ENCODE results near the gene ZDHHC4.
"Not testable (repeated sequence)": the region's sequence is repeated elsewhere in the genome, so short reads cannot be mapped to it uniquely, and the experiment has no call there.

The ZDHHC4 gene

GRCh38 chr7:6563936-6564770 is 13.1 kb upstream of the ZDHHC4 start:
- no peak for DNase-seq

GRCh38 chr7:6565655-6566054 is 11.6 kb upstream of the ZDHHC4 start:
- no peak for DNase-seq

DNA sequence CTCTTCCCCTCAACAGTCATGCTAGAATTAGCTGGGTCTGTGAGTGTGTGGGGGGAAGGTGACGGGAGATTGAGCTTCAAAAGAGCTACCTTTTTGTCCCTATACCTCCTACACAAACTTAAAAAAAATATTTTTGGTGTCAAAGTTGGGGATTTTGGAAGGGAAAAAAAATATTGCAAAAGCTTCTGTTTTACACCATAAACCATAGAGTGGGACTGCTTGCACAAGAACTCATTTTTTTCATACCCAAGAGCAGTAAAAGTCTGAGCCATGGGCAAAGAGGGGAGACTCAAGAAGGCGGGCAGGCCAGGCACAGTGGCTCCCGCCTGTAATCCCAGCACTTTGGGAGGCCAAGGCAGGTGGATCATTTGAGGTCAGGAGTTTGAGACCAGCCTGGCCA is 9.4 kb upstream of the ZDHHC4 start:
- no peak for DNase-seq

DNA sequence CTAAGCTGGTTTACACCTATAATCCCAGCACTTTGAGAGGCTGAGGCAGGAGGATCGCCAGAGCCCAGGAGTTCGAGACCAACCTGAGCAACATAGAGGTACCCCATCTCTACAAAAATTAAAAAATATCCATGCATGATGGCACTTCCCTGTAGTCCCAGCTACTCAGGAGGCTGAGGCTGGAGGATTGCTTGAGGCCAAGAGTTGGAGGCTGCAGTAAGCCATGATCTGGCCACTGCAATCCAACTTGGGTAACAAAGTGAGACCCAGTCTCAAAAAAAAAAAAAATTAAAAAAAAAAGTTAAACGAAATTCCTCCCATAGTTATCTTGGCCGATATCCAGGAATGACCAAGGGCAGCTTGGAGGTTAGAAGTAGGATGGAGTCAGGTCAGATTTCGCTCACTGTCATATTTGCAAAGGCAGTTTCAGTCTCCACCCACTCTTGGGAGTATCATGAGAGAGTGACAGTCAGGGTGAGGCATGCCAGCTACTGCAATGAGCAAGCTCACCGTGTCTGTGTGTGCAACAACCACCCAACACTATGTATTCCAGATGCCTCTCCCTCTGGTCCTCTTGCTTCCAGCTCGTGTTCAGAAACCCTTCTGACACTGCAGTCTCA is 6.0 kb upstream of the ZDHHC4 start:
- no peak for DNase-seq

GRCh38 chr7:6575281-6576023 is 1.8 kb upstream of the ZDHHC4 start:
- no peak for DNase-seq

GRCh38 chr7:6576024-6576866 is 1.0 kb upstream of the ZDHHC4 start:
- DNase-seq, result no peak

- not testable (repeated sequence) for DNase-seq
Observed at GRCh38 chr7:6576867-6577368, 336 bp upstream of the ZDHHC4 start.

- DNase-seq, result no peak
Observed at GRCh38 chr7:6578114-6579084, 1.1 kb downstream of the ZDHHC4 start.

DNA sequence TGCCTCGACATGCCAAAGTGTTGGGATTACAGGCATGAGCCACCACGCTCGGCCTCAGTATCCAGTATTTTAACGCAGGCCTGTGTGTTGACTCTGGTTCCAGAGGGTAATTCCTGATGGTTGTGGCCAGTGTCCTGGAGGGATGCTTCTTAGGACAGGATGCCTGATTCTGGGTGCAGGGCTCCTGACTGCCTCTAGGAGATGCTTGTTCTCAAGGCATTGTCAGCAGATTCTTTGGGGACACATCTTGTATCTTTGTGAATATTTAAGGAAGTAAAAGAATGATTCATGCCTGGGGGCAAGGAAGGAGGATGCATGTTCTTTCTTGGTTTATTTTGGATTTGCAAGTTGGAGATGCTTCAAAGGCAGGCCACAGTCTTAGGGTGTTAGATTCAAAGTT is 2.2 kb downstream of the ZDHHC4 start:
- DNase-seq, result no peak

- DNase-seq, result not testable (repeated sequence)
Observed at GRCh38 chr7:6585746-6586432, 8.6 kb downstream of the ZDHHC4 start.

DNA sequence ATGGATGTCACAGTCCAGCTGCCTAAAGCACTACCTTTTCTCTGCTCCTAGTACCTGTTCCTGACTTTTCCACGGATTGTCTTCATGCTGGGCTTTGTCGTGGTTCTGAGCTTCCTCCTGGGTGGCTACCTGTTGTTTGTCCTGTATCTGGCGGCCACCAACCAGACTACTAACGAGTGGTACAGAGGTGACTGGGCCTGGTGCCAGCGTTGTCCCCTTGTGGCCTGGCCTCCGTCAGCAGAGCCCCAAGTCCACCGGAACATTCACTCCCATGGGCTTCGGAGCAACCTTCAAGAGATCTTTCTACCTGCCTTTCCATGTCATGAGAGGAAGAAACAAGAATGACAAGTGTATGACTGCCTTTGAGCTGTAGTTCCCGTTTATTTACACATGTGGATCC is 11.3 kb downstream of the ZDHHC4 start:
- DNase-seq, result no peak

GRCh38 chr7:6589151-6589828 is 12.0 kb downstream of the ZDHHC4 start:
- no peak for DNase-seq

GRCh38 chr7:6589829-6590644 is 12.8 kb downstream of the ZDHHC4 start, which contains the start of gene INTS15:
INTS15 (plus strand) TSS chr7:6590021; CDS start chr7:6590284, 263 bp downstream.
- peak; percentile 87 for DNase-seq

DNA sequence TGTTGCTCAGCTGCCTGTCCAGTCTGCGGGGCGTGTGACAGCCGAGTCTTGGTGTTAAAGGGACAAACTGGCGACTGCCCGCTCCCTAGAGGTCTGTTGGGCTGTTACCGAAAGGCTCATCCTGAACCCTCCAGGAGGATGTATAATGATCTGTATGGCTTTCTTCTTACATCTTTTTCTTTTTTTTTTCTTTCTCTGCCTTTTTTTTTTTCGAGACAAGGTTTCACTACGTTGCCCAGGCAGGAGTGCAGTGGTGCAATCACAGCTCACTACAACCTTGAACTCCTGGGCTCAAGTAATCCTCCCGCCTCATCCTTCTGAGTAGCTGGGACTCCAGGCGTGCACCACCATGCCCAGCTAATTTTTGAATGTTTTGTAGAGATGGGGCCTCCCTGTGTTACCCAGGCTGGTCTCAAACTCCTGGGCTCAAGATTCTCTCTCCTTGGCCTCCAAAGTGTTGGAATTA is 13.4 kb downstream of the ZDHHC4 start:
- no peak for DNase-seq

- DNase-seq, result no peak
Observed at GRCh38 chr7:6600093-6600492, 22.8 kb downstream of the ZDHHC4 start.

DNA sequence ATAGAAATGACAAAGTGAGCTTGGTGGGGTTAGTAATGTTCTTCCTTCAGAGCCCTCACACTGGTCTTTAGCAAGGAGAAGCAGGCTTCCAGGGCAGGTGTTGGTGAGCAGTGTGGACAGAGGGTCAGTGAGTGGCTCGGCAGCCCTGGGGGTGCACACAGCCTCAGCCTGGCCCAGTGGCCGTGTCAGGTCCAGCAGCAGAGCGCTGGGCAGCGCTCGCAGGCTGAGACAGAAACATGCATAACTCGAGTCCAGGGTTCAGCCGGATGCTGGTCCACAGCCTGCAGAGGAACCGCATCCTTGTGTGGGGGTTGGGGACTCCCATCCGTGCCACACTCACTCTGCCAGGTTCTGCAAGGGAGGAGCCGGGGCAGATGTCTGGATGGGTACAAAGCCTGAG is 27.2 kb downstream of the ZDHHC4 start:
- DNase-seq, result no peak

DNA sequence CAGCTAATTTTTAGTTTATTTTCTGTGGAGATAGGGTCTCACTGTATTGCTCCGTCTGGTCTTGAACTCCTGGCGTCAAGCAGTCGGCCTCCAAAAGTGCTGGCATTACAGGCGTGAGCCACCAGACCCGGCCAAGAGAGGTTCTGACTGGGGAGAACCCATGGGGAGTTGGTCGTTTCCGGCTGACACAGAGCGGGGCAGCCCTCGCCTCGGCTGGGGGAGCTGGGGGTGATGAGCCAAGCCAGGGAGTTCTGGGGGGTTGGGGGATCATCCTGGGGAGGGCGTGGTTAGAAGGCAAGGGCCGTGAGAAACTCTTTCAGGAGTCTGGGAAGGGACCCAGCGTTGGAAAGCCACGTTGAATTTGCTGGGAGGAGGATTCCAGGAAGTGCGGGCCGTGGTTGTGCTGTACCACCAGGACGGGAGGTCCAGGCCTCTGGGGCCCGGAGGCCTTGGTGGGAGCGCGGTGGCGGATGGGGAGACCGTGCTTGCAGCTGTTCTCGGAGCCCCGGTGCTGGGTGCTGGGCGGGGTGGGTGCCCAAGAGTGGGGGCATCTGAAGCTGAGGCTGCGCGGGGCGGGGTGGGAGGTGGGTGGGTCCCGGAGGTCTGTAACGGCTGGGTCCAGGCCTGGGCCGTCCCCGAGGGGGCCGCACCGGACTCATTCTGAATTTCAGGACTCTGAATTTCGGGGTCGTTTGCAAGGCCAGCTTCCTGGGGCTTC is 29.8 kb downstream of the ZDHHC4 start:
- DNase-seq, result no peak

DNA sequence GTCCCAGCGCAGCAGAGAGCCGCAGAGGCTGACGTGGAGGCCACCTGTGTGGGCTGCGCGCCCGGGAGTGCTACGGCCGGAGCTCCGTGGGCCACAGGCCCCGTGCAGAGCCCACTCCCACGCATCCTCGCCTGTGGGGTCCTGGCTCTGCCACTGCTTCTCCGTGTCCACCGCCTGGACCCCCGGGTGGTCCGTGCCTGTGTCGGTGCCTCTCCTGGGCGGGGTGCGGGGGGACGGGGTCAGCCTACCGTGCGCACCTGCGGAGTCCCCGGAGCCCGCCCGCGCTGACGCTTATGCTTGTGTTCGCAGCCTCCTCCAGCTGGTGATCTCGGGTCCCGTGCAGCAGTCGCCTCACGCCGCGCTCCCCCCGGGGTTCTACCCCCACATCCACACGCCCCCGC is 30.4 kb downstream of the ZDHHC4 start:
- no peak for DNase-seq

Data from NCI-H345 (cell line).